SK-N-SH treated with all-trans-retinoic acid at 6 μM for 48 hours (cell line): ENCODE data around the gene PRICKLE3.
"Not testable (repeated sequence)": the region's sequence is repeated elsewhere in the genome, so short reads cannot be mapped to it uniquely, and the experiment has no call there.

ENCODE experiments used
- ATAC-seq: fragments of 200-7000 bp; cut with Tn5 transposase; 3 replicates; pipeline ENCODE4 v1.9.1; 2020; ENCODE audit warnings: mild to moderate bottlenecking, moderate library complexity
- BACH2 ChIP-seq: fragments of 250-450 bp; sonication (Bioruptor Pico); IDR thresholded peaks from 2 replicates; pipeline ENCODE4 v1.9.0; 2021; ENCODE audit warnings: mild to moderate bottlenecking, borderline replicate concordance
- CSDC2 ChIP-seq: fragments of 250-450 bp; sonication (Bioruptor Pico); IDR thresholded peaks from 2 replicates; pipeline ENCODE4 v1.5.0; 2020; ENCODE audit warnings: mild to moderate bottlenecking, moderate library complexity
- ESRRG ChIP-seq: fragments of 250-450 bp; sonication (Bioruptor Pico); IDR thresholded peaks from 2 replicates; pipeline ENCODE4 v1.6.1; 2021; ENCODE audit warnings: mild to moderate bottlenecking
- GLIS3 ChIP-seq: fragments of 250-450 bp; sonication (Bioruptor Pico); IDR thresholded peaks from 2 replicates; pipeline ENCODE4 v1.5.0; 2020; ENCODE audit warnings: mild to moderate bottlenecking, moderate library complexity
- ISL1 ChIP-seq: fragments of 250-450 bp; sonication (Bioruptor Pico); IDR thresholded peaks from 2 replicates; pipeline ENCODE4 v2.1.2; 2022; ENCODE audit warnings: mild to moderate bottlenecking, moderate library complexity
- PPARA ChIP-seq: fragments of 250-450 bp; sonication (Bioruptor Pico); IDR thresholded peaks from 2 replicates; pipeline ENCODE4 v1.5.0; 2020; ENCODE audit warnings: mild to moderate bottlenecking, borderline replicate concordance
- RARB ChIP-seq: fragments of 250-450 bp; sonication (Bioruptor Pico); IDR thresholded peaks from 2 replicates; pipeline ENCODE4 v1.8.0; 2021; ENCODE audit warnings: mild to moderate bottlenecking, moderate library complexity
- TOX ChIP-seq: fragments of 250-450 bp; sonication (Bioruptor Pico); IDR thresholded peaks from 2 replicates; pipeline ENCODE4 v1.8.0; 2021; ENCODE audit warnings: mild to moderate bottlenecking, moderate library complexity, borderline replicate concordance
- ZC3H10 ChIP-seq: fragments of 250-450 bp; sonication (Bioruptor Pico); IDR thresholded peaks from 2 replicates; pipeline ENCODE4 v1.5.1; 2021; ENCODE audit warnings: mild to moderate bottlenecking, moderate library complexity
- ZFP3 ChIP-seq: fragments of 250-450 bp; sonication (Bioruptor Pico); IDR thresholded peaks from 2 replicates; pipeline ENCODE4 v1.5.0; 2020; ENCODE audit warnings: mild to moderate bottlenecking, moderate library complexity
- ZFP30 ChIP-seq: fragments of 450-650 bp; formaldehyde crosslinking; IDR thresholded peaks from 2 replicates; pipeline ENCODE4 v1.5.0; 2022; ENCODE audit warnings: mild to moderate bottlenecking, moderate library complexity
- ZNF565 ChIP-seq: fragments of 450-650 bp; formaldehyde crosslinking; conservative IDR thresholded peaks from 2 replicates; pipeline ENCODE4 v1.5.0; 2020; ENCODE audit warnings: low read depth, mild to moderate bottlenecking, moderate library complexity
- ZNF8 ChIP-seq: fragments of 450-650 bp; formaldehyde crosslinking; IDR thresholded peaks from 2 replicates; pipeline ENCODE4 v1.5.0; 2020; ENCODE audit warnings: mild to moderate bottlenecking, moderate library complexity
- TF ChIP-seq, protein P1 (sequence below): fragments of 250-450 bp; sonication (Bioruptor Pico); IDR thresholded peaks from 2 replicates; pipeline ENCODE4 v1.8.0; 2021; ENCODE audit warnings: low read depth, mild to moderate bottlenecking, moderate library complexity, borderline replicate concordance
- TF ChIP-seq, protein P2 (sequence below): fragments of 250-450 bp; sonication (Bioruptor Pico); IDR thresholded peaks from 2 replicates; pipeline ENCODE4 v1.5.1; 2021; ENCODE audit warnings: mild to moderate bottlenecking, moderate library complexity
- TF ChIP-seq, protein P3 (sequence below): fragments of 250-450 bp; sonication (Bioruptor Pico); IDR thresholded peaks from 2 replicates; pipeline ENCODE4 v1.5.0; 2020; ENCODE audit warnings: mild to moderate bottlenecking, moderate library complexity
- TF ChIP-seq, protein P4 (sequence below): fragments of 250-450 bp; sonication (Bioruptor Pico); IDR thresholded peaks from 2 replicates; pipeline ENCODE4 v1.8.0; 2020; ENCODE audit warnings: mild to moderate bottlenecking, moderate library complexity, borderline replicate concordance

PRICKLE3 gene

DNA sequence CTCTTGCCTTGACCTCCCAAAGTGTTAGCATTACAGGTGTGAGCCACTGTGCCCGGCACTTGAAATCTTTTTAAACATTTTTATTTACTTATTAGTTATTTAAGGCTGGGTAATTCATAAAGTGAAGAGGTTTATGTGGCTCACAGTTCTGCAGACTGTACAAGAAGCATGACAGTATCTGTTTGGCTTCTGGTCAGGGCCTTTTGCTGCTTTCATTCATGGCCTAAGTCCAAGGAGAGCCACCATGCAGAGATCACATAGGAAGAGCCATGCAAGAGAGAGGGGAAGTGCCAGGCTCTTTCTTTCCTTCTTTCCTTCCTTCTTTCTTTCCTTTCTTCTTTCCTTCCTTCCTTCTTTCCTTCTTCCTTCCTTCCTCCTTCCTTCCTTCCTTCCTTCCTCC lies 52.4 kb downstream of the PRICKLE3 start:
- no peak for ATAC-seq
- no peak for TF ChIP-seq GLIS3 (CRISPR knock-in tag)
- no peak for TF ChIP-seq PPARA
- no peak for TF ChIP-seq ZFP3
- TF ChIP-seq, protein P1, sequence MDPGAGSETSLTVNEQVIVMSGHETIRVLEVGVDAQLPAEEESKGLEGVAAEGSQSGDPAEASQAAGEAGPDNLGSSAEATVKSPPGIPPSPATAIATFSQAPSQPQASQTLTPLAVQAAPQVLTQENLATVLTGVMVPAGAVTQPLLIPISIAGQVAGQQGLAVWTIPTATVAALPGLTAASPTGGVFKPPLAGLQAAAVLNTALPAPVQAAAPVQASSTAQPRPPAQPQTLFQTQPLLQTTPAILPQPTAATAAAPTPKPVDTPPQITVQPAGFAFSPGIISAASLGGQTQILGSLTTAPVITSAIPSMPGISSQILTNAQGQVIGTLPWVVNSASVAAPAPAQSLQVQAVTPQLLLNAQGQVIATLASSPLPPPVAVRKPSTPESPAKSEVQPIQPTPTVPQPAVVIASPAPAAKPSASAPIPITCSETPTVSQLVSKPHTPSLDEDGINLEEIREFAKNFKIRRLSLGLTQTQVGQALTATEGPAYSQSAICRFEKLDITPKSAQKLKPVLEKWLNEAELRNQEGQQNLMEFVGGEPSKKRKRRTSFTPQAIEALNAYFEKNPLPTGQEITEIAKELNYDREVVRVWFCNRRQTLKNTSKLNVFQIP (CRISPR knock-in tag) = no peak
- no peak for TF ChIP-seq ZNF565 (CRISPR knock-in tag)
- no peak for TF ChIP-seq ZC3H10
- TF ChIP-seq BACH2 (CRISPR knock-in tag) = no peak
- TF ChIP-seq RARB (CRISPR knock-in tag) = no peak
- no peak for TF ChIP-seq ZNF8 (CRISPR knock-in tag)

DNA sequence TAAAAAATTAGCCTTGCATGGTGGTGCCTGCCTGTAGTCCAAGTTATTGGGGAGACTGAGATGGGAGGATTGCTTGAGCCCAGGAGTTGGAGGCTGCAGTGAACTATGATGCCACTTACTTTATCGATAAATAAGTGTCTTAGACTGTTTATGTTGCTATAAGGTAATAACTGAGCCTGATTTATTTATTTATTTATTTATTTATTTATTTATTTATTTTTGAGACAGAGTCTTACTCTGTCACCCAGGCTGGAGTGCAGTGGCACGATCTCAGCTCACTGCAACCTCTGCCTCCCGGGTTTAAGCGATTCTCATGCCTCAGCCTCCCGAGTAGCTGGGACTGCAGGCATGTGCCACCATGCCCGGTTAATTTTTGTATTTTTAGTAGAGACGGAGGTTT lies 53.9 kb downstream of the PRICKLE3 start:
- ATAC-seq = not testable (repeated sequence)

DNA sequence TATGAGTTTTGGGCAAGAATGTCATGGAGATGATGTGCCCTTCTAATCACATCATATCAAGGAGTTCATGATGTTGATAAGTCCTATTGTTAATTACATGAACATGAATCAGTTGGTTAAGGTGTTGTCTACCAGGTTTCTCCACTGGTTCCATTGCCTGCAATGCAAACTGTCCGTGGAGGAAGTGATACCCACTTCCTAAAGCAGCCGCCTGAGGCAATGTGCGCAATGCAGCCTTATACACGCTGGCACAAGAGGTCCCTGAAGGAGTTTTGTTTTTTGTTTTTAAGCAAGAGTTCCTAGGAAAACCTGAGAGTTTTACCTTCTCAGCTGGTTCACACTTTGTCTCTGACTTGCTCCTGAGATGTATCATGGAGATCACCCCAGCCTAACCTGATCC lies 56.7 kb downstream of the PRICKLE3 start:
- no peak for TF ChIP-seq ESRRG (CRISPR knock-in tag)
- TF ChIP-seq, protein P2, sequence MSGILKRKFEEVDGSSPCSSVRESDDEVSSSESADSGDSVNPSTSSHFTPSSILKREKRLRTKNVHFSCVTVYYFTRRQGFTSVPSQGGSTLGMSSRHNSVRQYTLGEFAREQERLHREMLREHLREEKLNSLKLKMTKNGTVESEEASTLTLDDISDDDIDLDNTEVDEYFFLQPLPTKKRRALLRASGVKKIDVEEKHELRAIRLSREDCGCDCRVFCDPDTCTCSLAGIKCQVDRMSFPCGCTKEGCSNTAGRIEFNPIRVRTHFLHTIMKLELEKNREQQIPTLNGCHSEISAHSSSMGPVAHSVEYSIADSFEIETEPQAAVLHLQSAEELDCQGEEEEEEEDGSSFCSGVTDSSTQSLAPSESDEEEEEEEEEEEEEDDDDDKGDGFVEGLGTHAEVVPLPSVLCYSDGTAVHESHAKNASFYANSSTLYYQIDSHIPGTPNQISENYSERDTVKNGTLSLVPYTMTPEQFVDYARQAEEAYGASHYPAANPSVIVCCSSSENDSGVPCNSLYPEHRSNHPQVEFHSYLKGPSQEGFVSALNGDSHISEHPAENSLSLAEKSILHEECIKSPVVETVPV = no peak
- TF ChIP-seq ZFP3 = no peak
- TF ChIP-seq, protein P3, sequence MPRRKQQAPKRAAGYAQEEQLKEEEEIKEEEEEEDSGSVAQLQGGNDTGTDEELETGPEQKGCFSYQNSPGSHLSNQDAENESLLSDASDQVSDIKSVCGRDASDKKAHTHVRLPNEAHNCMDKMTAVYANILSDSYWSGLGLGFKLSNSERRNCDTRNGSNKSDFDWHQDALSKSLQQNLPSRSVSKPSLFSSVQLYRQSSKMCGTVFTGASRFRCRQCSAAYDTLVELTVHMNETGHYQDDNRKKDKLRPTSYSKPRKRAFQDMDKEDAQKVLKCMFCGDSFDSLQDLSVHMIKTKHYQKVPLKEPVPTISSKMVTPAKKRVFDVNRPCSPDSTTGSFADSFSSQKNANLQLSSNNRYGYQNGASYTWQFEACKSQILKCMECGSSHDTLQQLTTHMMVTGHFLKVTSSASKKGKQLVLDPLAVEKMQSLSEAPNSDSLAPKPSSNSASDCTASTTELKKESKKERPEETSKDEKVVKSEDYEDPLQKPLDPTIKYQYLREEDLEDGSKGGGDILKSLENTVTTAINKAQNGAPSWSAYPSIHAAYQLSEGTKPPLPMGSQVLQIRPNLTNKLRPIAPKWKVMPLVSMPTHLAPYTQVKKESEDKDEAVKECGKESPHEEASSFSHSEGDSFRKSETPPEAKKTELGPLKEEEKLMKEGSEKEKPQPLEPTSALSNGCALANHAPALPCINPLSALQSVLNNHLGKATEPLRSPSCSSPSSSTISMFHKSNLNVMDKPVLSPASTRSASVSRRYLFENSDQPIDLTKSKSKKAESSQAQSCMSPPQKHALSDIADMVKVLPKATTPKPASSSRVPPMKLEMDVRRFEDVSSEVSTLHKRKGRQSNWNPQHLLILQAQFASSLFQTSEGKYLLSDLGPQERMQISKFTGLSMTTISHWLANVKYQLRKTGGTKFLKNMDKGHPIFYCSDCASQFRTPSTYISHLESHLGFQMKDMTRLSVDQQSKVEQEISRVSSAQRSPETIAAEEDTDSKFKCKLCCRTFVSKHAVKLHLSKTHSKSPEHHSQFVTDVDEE (CRISPR knock-in tag) = no peak
- no peak for TF ChIP-seq ISL1 (CRISPR knock-in tag)
- TF ChIP-seq TOX (CRISPR knock-in tag) = no peak
- no peak for TF ChIP-seq ZNF8 (CRISPR knock-in tag)
- no peak for TF ChIP-seq RARB (CRISPR knock-in tag)
- TF ChIP-seq ZNF565 (CRISPR knock-in tag) = no peak
- TF ChIP-seq, protein P4, sequence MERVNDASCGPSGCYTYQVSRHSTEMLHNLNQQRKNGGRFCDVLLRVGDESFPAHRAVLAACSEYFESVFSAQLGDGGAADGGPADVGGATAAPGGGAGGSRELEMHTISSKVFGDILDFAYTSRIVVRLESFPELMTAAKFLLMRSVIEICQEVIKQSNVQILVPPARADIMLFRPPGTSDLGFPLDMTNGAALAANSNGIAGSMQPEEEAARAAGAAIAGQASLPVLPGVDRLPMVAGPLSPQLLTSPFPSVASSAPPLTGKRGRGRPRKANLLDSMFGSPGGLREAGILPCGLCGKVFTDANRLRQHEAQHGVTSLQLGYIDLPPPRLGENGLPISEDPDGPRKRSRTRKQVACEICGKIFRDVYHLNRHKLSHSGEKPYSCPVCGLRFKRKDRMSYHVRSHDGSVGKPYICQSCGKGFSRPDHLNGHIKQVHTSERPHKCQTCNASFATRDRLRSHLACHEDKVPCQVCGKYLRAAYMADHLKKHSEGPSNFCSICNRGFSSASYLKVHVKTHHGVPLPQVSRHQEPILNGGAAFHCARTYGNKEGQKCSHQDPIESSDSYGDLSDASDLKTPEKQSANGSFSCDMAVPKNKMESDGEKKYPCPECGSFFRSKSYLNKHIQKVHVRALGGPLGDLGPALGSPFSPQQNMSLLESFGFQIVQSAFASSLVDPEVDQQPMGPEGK = no peak
- no peak for TF ChIP-seq ZFP30 (CRISPR knock-in tag)
- no peak for TF ChIP-seq BACH2 (CRISPR knock-in tag)
- no peak for TF ChIP-seq CSDC2
- ATAC-seq = no peak

DNA sequence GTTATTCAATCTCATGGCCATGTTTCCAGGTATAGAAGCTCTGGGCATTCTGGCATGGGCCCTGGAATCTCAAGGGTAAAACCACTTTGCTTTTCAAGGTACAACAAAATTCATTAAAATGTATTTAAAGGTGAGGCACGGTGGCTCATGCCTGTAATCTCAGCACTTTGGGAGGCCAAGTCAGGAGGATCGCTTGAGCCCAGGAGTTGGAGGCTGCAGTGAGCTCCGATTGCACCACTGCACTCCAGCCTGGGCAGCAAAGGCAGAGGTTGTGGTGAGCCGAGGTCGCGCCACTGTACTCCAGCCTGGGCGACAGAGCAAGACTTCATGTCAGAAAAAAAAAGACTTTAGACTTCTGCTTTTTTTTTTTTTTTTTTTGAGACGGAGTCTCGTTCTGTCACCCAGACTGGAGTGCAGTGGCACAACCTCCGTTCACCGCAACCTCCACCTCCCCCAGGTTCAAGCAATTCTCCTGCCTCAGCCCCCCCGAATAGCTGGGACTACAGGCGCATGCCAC lies 58.4 kb downstream of the PRICKLE3 start:
- not testable (repeated sequence) for ATAC-seq
